Parathyroid adenoma (tissue), 2 donors: ENCODE data around the gene TMEM123.

Experiments
- H2AFZ ChIP-seq: fragments of 300-600 bp; sonication (generic); one replicate; pipeline ENCODE4 v1.7.0; 2017; ENCODE audit warnings: antibody characterized with exemption, mild to moderate bottlenecking
- H3K27ac ChIP-seq: fragments of 300-600 bp; sonication (generic); one replicate; pipeline ENCODE4 v1.7.0; 2017
- H3K27me3 ChIP-seq: fragments of 300-600 bp; sonication (generic); one replicate; pipeline ENCODE4 v1.7.0; 2017; ENCODE audit warnings: low read length; ENCODE audit not compliant: control insufficient read depth, insufficient read depth
- H3K36me3 ChIP-seq: fragments of 300-600 bp; sonication (generic); one replicate; pipeline ENCODE4 v1.7.0; 2017; ENCODE audit warnings: low read length; ENCODE audit not compliant: control insufficient read depth, insufficient read depth
- H3K4me1 ChIP-seq: fragments of 300-600 bp; sonication (generic); one replicate; pipeline ENCODE4 v1.7.0; 2017; ENCODE audit warnings: control low read depth
- H3K4me2 ChIP-seq: fragments of 300-600 bp; sonication (generic); one replicate; pipeline ENCODE4 v1.7.0; 2017; ENCODE audit warnings: low read length
- H3K4me3 ChIP-seq: fragments of 300-600 bp; sonication (generic); one replicate; pipeline ENCODE4 v1.7.0; 2017; ENCODE audit warnings: low read depth, low read length
- H3K79me2 ChIP-seq: fragments of 300-600 bp; sonication (generic); one replicate; pipeline ENCODE4 v1.7.0; 2017; ENCODE audit warnings: control low read depth
- H3K9ac ChIP-seq: fragments of 300-600 bp; sonication (generic); one replicate; pipeline ENCODE4 v1.7.0; 2017; ENCODE audit warnings: mild to moderate bottlenecking
- H3K9me3 ChIP-seq: fragments of 300-600 bp; sonication (generic); one replicate; pipeline ENCODE4 v1.7.0; 2017; ENCODE audit warnings: low read length; ENCODE audit not compliant: control insufficient read depth
- CTCF ChIP-seq: fragments of 300-600 bp; sonication (generic); IDR thresholded peaks from one replicate; pipeline ENCODE4 v1.7.0; 2017; ENCODE audit warnings: antibody characterized with exemption, mild to moderate bottlenecking
- donor health status: primary hyperparathyroidism.

TMEM123 gene

GRCh38 chr11:102465696-102466095, 13.1 kb upstream of the TMEM123 start:
- no peak overlapping the region for H3K27ac ChIP-seq
- no peak for TF ChIP-seq CTCF
- no peak overlapping the region for H2AFZ ChIP-seq
- H3K4me3 ChIP-seq, result no peak overlapping the region
- no peaks in the 10 kb centered on the region for H3K27me3 ChIP-seq
- H3K79me2 ChIP-seq, result no peaks in the 10 kb centered on the region
- no peaks in the 10 kb centered on the region for H3K4me1 ChIP-seq
- H3K9me3 ChIP-seq, result no peaks in the 10 kb centered on the region
- no peak overlapping the region for H3K4me2 ChIP-seq
- H3K36me3 ChIP-seq, result no peaks in the 10 kb centered on the region
- H3K9ac ChIP-seq, result no peak overlapping the region

GRCh38 chr11:102464859-102465500, 12.4 kb upstream of the TMEM123 start:
- Histone ChIP-seq H3K4me3 (no peak overlapping the region), H2AFZ (no peak overlapping the region), H3K4me1 (no peaks in the 10 kb centered on the region), H3K4me2 (no peak overlapping the region), H3K27ac (no peak overlapping the region), H3K36me3 (no peaks in the 10 kb centered on the region), H3K27me3 (no peaks in the 10 kb centered on the region), H3K9me3 (no peaks in the 10 kb centered on the region), H3K9ac (no peak overlapping the region), H3K79me2 (no peaks in the 10 kb centered on the region)
- no peak for TF ChIP-seq CTCF

GRCh38 chr11:102464037-102464436, 11.5 kb upstream of the TMEM123 start:
- Histone ChIP-seq H3K4me2 (no peak overlapping the region), H2AFZ (no peak overlapping the region), H3K9me3 (no peaks in the 10 kb centered on the region), H3K79me2 (no peaks in the 10 kb centered on the region), H3K27me3 (no peaks in the 10 kb centered on the region), H3K4me3 (no peak overlapping the region), H3K27ac (no peak overlapping the region), H3K4me1 (no peaks in the 10 kb centered on the region), H3K9ac (no peak overlapping the region), H3K36me3 (no peaks in the 10 kb centered on the region)
- TF ChIP-seq CTCF, result no peak

GRCh38 chr11:102462610-102463009, 10.0 kb upstream of the TMEM123 start:
- Histone ChIP-seq H3K27ac (no peak overlapping the region), H3K9ac (no peak overlapping the region), H3K79me2 (no peaks in the 10 kb centered on the region), H3K27me3 (no peaks in the 10 kb centered on the region), H3K4me2 (no peak overlapping the region), H3K4me3 (no peak overlapping the region), H3K4me1 (no peaks in the 10 kb centered on the region), H2AFZ (no peak overlapping the region), H3K36me3 (no peaks in the 10 kb centered on the region), H3K9me3 (no peaks in the 10 kb centered on the region)
- no peak for TF ChIP-seq CTCF

GRCh38 chr11:102459393-102459792, 6.8 kb upstream of the TMEM123 start:
- Histone ChIP-seq H3K4me3 (no peak overlapping the region), H3K27ac (no peak overlapping the region), H3K4me2 (no peak overlapping the region), H3K27me3 (no peaks in the 10 kb centered on the region), H3K4me1 (no peaks in the 10 kb centered on the region), H3K36me3 (no peaks in the 10 kb centered on the region), H3K79me2 (no peaks in the 10 kb centered on the region), H3K9me3 (no peaks in the 10 kb centered on the region), H3K9ac (no peak overlapping the region), H2AFZ (no peak overlapping the region)
- TF ChIP-seq CTCF, result no peak
